Esophagus squamous epithelium (tissue), 4 donors: Measurements from ENCODE around the gene COQ2.

ENCODE experiments used
- CTCF ChIP-seq, 6 experiments: fragments of 450-650 bp in 4 of 6; fragments of 200-600 bp in 2 of 6; sonication (generic) in 2 of 6; IDR thresholded peaks; one replicate each; pipeline ENCODE4 v1.5.1; 2016 to 2019; ENCODE audit warnings: antibody characterized with exemption in 6 of 6, mild to moderate bottlenecking in 4 of 6, moderate library complexity in 4 of 6
- POLR2A ChIP-seq, 4 donors: fragments of 450-650 bp; IDR thresholded peaks; one replicate each; pipeline ENCODE4 v1.6.1; 2017; ENCODE audit warnings: antibody characterized with exemption in 4 of 4, mild to moderate bottlenecking in 4 of 4, moderate library complexity in 3 of 4

DNA sequence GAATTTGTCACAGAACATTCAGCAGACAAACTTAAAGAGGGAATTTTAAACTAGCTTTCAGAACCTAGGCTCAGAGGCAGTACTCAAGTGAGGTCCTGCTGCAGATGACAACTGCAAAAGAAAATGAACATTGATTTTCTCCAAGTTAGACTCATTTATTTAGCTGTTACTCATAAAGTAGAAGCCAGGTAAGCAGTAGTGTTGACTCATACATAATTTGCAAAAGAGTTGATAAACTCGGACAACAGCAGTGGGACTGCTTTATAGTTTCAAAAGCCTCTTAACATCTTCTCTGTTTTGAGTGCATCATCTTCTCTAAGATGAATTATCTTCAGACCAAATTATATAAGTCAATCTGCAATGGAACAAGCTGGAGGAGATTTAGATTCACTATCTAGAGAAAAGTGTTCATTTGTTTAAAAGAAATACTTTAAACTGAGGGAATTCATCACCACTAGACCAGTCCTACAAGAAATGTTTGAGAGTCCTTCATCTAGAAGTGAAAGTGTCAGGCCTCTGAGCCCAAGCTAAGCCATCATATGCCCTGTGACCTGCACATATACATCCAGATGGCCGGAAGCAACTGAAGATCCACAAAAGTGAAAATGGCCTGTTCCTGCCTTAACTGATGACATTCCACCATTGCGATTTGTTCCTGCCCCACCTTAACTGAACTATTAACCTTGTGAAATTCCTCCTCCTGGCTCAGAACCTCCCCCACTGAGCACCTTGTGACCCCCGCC lies 49.5 kb downstream of the COQ2 start:
- TF ChIP-seq CTCF (IDR thresholded peaks at IDR 0.05) (no peak), POLR2A (IDR thresholded peaks at IDR 0.05) (no peak)
